ENCODE measurements around the gene HOXB2. TPM values are rescaled to one million over a fixed set of nuclear protein-coding genes. Genes with fewer than 3 reads are reported as not detected.

Gene HOXB2
- total and polyA plus RNA-seq, 2 donors (not counting 1 experiment from before 2014, with no cell fraction given): 12.2 to 12.3 TPM

GRCh38 chr17:48551214-48551555 lies 6.3 kb upstream of the HOXB2 start:
- Histone ChIP-seq H3K9ac (ENCODE audit: insufficient read depth, low read length) (peak overlapping the region; percentile 60), H3K4me2 (ENCODE audit: extremely low read depth, insufficient read depth, low read length) (peak overlapping the region; percentile 92), H3K27ac (ENCODE audit: insufficient read depth, low read length) (peak overlapping the region; percentile 84), H2AFZ (ENCODE audit: low read length) (no peak overlapping the region), H3K27me3 (ENCODE audit: control insufficient read depth, insufficient read depth, low read length) (no peaks in the 10 kb centered on the region), H3K79me2 (ENCODE audit: control insufficient read depth, insufficient read depth, low read length) (peaks cover 95% of the 10 kb centered on the region), H3K4me3 (replicated peaks in 1 of 4; ENCODE audit: control extremely low read depth in 1 of 4, insufficient read depth in 1 of 4, low read depth in 3 of 4, low read length in 4 of 4) (peak overlapping the region in 3 of 4 experiments; percentile 37 to 80 (median 39)), H3K4me1 (ENCODE audit: control insufficient read depth, extremely low read depth, insufficient read depth, low read length) (peaks cover 39% of the 10 kb centered on the region), H4K20me1 (ENCODE audit: control insufficient read depth, extremely low read depth, insufficient read depth, low read length) (no peaks in the 10 kb centered on the region), H3K9me3 (ENCODE audit: control insufficient read depth, insufficient read depth, low read depth, low read length) (no peaks in the 10 kb centered on the region), H3K36me3 (ENCODE audit: control insufficient read depth, insufficient read depth, low read length) (peaks cover 21% of the 10 kb centered on the region)
- peak; percentile 39 to 60 for DNase-seq (ENCODE audit: low read depth in 2 of 2)
- TF ChIP-seq, protein P1, sequence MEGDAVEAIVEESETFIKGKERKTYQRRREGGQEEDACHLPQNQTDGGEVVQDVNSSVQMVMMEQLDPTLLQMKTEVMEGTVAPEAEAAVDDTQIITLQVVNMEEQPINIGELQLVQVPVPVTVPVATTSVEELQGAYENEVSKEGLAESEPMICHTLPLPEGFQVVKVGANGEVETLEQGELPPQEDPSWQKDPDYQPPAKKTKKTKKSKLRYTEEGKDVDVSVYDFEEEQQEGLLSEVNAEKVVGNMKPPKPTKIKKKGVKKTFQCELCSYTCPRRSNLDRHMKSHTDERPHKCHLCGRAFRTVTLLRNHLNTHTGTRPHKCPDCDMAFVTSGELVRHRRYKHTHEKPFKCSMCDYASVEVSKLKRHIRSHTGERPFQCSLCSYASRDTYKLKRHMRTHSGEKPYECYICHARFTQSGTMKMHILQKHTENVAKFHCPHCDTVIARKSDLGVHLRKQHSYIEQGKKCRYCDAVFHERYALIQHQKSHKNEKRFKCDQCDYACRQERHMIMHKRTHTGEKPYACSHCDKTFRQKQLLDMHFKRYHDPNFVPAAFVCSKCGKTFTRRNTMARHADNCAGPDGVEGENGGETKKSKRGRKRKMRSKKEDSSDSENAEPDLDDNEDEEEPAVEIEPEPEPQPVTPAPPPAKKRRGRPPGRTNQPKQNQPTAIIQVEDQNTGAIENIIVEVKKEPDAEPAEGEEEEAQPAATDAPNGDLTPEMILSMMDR (conservative IDR thresholded peaks at IDR 0.05 in 1 of 2, IDR thresholded peaks at IDR 0.05 in 1 of 2; ENCODE audit: low read depth in 1 of 2, low read length in 2 of 2): no peak
- TF ChIP-seq EZH2 (IDR thresholded peaks at IDR 0.05; ENCODE audit: low read length, missing control alignments): no peak

GRCh38 chr17:48550502-48551213 lies 5.7 kb upstream of the HOXB2 start:
- Histone ChIP-seq H3K79me2 (ENCODE audit: control insufficient read depth, insufficient read depth, low read length) (peaks cover 94% of the 10 kb centered on the region), H3K36me3 (ENCODE audit: control insufficient read depth, insufficient read depth, low read length) (peaks cover 21% of the 10 kb centered on the region), H3K9me3 (ENCODE audit: control insufficient read depth, insufficient read depth, low read depth, low read length) (no peaks in the 10 kb centered on the region), H4K20me1 (ENCODE audit: control insufficient read depth, extremely low read depth, insufficient read depth, low read length) (no peaks in the 10 kb centered on the region), H3K4me2 (ENCODE audit: extremely low read depth, insufficient read depth, low read length) (peak overlapping the region; percentile 76), H3K9ac (ENCODE audit: insufficient read depth, low read length) (peak overlapping the region; percentile 11), H3K4me1 (ENCODE audit: control insufficient read depth, extremely low read depth, insufficient read depth, low read length) (peaks cover 38% of the 10 kb centered on the region), H3K27ac (ENCODE audit: insufficient read depth, low read length) (peak overlapping the region; percentile 97), H3K4me3 (replicated peaks in 1 of 4; ENCODE audit: control extremely low read depth in 1 of 4, insufficient read depth in 1 of 4, low read depth in 3 of 4, low read length in 4 of 4) (peak overlapping the region; percentile 33 to 80 (median 41)), H3K27me3 (ENCODE audit: control insufficient read depth, insufficient read depth, low read length) (no peaks in the 10 kb centered on the region), H2AFZ (ENCODE audit: low read length) (no peak overlapping the region)
- TF ChIP-seq, protein P1 (conservative IDR thresholded peaks at IDR 0.05 in 1 of 2, IDR thresholded peaks at IDR 0.05 in 1 of 2; ENCODE audit: low read depth in 1 of 2, low read length in 2 of 2): peak; percentile 27 to 36
- no peak for TF ChIP-seq EZH2 (IDR thresholded peaks at IDR 0.05; ENCODE audit: low read length, missing control alignments)
- DNase-seq (ENCODE audit: low read depth in 2 of 2): peak; percentile 40 to 41

DNA sequence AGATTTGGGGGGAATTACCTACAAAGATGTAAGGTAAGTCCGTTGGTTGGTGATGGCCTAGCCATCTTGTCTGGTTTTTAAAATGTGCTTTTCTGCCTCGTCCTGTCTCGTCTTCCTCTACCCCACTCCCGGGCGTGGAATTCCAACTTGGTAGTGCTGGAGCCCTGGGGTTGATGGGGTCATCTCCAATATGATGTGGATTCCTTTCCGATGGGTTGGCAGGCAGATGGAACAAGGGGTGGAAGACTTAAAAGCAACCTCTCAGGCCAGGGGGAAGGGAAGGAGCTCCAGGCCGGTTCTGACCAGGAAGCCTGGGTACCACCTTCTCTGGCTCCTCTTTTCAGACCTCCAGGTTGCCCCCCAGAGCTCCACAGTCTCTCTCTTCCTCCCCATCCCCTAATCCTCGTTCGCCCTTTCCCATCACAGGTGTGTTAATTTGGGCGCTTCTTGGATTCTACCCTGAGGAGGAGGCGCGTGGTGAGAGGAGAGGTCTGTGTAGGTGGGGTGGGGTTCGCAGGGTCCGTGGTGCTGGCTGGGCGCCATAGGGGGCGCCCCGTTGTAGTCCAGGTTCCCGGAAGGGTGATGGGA lies 5.1 kb upstream of the HOXB2 start:
- H2AFZ ChIP-seq (ENCODE audit: low read length): no peak overlapping the region
- H3K4me1 ChIP-seq (ENCODE audit: control insufficient read depth, extremely low read depth, insufficient read depth, low read length): peaks cover 45% of the 10 kb centered on the region
- TF ChIP-seq EZH2 (IDR thresholded peaks at IDR 0.05; ENCODE audit: low read length, missing control alignments): no peak
- TF ChIP-seq, protein P1 (conservative IDR thresholded peaks at IDR 0.05 in 1 of 2, IDR thresholded peaks at IDR 0.05 in 1 of 2; ENCODE audit: low read depth in 1 of 2, low read length in 2 of 2): no peak
- peak overlapping the region; percentile 97 for H3K27ac ChIP-seq (ENCODE audit: insufficient read depth, low read length)
- H3K9me3 ChIP-seq (ENCODE audit: control insufficient read depth, insufficient read depth, low read depth, low read length): no peaks in the 10 kb centered on the region
- H4K20me1 ChIP-seq (ENCODE audit: control insufficient read depth, extremely low read depth, insufficient read depth, low read length): no peaks in the 10 kb centered on the region
- H3K9ac ChIP-seq (ENCODE audit: insufficient read depth, low read length): peak overlapping the region; percentile 11
- peak; percentile 76 to 78 for DNase-seq (ENCODE audit: low read depth in 2 of 2)
- no peaks in the 10 kb centered on the region for H3K27me3 ChIP-seq (ENCODE audit: control insufficient read depth, insufficient read depth, low read length)
- H3K36me3 ChIP-seq (ENCODE audit: control insufficient read depth, insufficient read depth, low read length): peaks cover 21% of the 10 kb centered on the region
- peaks cover 95% of the 10 kb centered on the region for H3K79me2 ChIP-seq (ENCODE audit: control insufficient read depth, insufficient read depth, low read length)
- H3K4me2 ChIP-seq (ENCODE audit: extremely low read depth, insufficient read depth, low read length): peak overlapping the region; percentile 95
- peak overlapping the region; percentile 33 to 50 (median 42) for H3K4me3 ChIP-seq (replicated peaks in 1 of 4; ENCODE audit: control extremely low read depth in 1 of 4, insufficient read depth in 1 of 4, low read depth in 3 of 4, low read length in 4 of 4)
